ENCODE data around the gene GMNC.

Gene GMNC

DNA sequence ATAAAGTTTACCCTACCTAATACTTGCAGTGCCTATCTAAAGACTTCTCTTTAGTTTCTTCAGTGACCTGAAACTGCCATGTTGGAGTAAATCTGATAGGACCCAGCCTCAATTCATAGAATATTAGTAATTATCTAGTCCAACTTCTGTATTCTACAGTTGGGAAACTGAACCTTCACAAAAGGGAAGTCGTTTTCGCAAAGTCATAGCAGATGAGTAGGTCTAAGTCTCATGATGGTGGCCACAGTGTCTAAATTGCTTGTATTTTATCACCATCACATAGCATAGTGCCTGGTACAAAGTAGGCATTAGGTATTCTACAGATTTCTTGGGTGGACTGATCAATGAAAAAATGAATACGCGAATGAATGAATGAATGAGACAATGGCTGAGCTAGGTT is 8.4 kb downstream of the GMNC start:
- TF ChIP-seq, protein P1, sequence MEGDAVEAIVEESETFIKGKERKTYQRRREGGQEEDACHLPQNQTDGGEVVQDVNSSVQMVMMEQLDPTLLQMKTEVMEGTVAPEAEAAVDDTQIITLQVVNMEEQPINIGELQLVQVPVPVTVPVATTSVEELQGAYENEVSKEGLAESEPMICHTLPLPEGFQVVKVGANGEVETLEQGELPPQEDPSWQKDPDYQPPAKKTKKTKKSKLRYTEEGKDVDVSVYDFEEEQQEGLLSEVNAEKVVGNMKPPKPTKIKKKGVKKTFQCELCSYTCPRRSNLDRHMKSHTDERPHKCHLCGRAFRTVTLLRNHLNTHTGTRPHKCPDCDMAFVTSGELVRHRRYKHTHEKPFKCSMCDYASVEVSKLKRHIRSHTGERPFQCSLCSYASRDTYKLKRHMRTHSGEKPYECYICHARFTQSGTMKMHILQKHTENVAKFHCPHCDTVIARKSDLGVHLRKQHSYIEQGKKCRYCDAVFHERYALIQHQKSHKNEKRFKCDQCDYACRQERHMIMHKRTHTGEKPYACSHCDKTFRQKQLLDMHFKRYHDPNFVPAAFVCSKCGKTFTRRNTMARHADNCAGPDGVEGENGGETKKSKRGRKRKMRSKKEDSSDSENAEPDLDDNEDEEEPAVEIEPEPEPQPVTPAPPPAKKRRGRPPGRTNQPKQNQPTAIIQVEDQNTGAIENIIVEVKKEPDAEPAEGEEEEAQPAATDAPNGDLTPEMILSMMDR (IDR thresholded peaks at IDR 0.05; ENCODE audit: borderline replicate concordance, extremely low read depth, low read length, poor library complexity, severe bottlenecking), result no peak
- no peak for TF ChIP-seq EZH2 (IDR thresholded peaks at IDR 0.05; ENCODE audit: borderline replicate concordance, low read depth, low read length, severe bottlenecking)
- no peak for DNase-seq
- H3K4me2 ChIP-seq (ENCODE audit: insufficient read depth, low read length), result no peak overlapping the region
- no peaks in the 10 kb centered on the region for H3K27me3 ChIP-seq (ENCODE audit: insufficient read depth, low read length, poor library complexity)
- no peaks in the 10 kb centered on the region for H3K79me2 ChIP-seq (ENCODE audit: insufficient read depth, low read length)
- no peaks in the 10 kb centered on the region for H3K36me3 ChIP-seq (ENCODE audit: insufficient read depth, low read length)
- H3K9me3 ChIP-seq (ENCODE audit: insufficient read depth, low read length, severe bottlenecking), result no peaks in the 10 kb centered on the region
- H3K9ac ChIP-seq (ENCODE audit: low read depth, low read length), result no peak overlapping the region
- ATAC-seq (ENCODE audit: insufficient read depth, low read depth), result no peak
- no peak overlapping the region for H2AFZ ChIP-seq (ENCODE audit: low read depth, low read length)
- H3K27ac ChIP-seq (ENCODE audit: low read length), result no peak overlapping the region
- no peak overlapping the region for H3K4me3 ChIP-seq (ENCODE audit: low read depth in 1 of 2, low read length in 2 of 2)
- H3K4me1 ChIP-seq (ENCODE audit: insufficient read depth, low read length), result no peaks in the 10 kb centered on the region
- no peaks in the 10 kb centered on the region for H4K20me1 ChIP-seq (ENCODE audit: insufficient read depth, low read length)

DNA sequence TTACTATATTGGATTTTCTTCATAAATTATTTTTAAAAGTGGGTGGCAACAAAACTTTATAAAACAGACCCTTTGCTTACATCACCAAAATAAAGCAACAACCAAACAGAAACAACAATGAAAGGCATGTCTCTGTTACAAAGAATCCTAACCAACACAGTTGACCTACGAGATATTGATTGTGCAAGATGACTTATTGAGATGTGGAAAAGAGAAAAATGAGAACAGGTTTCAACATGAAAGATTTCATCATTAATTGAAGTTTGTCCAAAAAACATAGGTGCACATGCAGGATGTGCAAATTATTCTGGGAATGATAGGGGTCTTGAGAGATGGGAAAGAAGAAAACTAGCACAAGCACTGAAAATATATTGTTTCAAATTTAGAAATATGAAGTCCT is 9.0 kb downstream of the GMNC start:
- TF ChIP-seq EZH2 (IDR thresholded peaks at IDR 0.05; ENCODE audit: borderline replicate concordance, low read depth, low read length, severe bottlenecking), result no peak
- TF ChIP-seq, protein P1 (IDR thresholded peaks at IDR 0.05; ENCODE audit: borderline replicate concordance, extremely low read depth, low read length, poor library complexity, severe bottlenecking), result no peak

DNA sequence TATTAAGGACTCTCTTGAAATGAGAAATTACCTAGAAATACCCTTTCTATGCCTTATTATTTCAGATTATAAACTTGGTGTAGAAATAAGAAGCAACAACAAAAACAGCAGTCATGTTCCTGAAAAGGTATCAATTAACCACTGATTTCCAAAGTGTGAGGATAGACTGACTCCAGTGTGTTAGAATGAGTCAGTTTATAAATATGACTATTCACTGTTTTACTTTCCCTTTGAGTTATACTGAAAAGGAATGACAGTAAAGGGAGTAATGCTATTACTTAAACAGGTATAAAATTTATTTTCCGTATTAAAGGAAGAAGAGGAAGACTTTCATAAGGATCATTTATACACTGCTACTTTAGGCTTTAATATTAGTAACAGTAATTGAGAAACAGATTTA is 12.9 kb downstream of the GMNC start:
- Histone ChIP-seq H3K27ac (ENCODE audit: low read length) (no peak overlapping the region), H3K9ac (ENCODE audit: low read depth, low read length) (no peak overlapping the region), H3K79me2 (ENCODE audit: insufficient read depth, low read length) (no peaks in the 10 kb centered on the region), H3K36me3 (ENCODE audit: insufficient read depth, low read length) (no peaks in the 10 kb centered on the region), H3K4me1 (ENCODE audit: insufficient read depth, low read length) (no peaks in the 10 kb centered on the region), H3K9me3 (ENCODE audit: insufficient read depth, low read length, severe bottlenecking) (no peaks in the 10 kb centered on the region), H3K27me3 (ENCODE audit: insufficient read depth, low read length, poor library complexity) (no peaks in the 10 kb centered on the region), H2AFZ (ENCODE audit: low read depth, low read length) (no peak overlapping the region), H3K4me3 (ENCODE audit: low read depth in 1 of 2, low read length in 2 of 2) (no peak overlapping the region), H3K4me2 (ENCODE audit: insufficient read depth, low read length) (no peak overlapping the region), H4K20me1 (ENCODE audit: insufficient read depth, low read length) (no peaks in the 10 kb centered on the region)
- ATAC-seq (ENCODE audit: insufficient read depth, low read depth) (no peak), DNase-seq (no peak)
- TF ChIP-seq, protein P1 (IDR thresholded peaks at IDR 0.05; ENCODE audit: borderline replicate concordance, extremely low read depth, low read length, poor library complexity, severe bottlenecking), result no peak

More for the DNA sequence above, 9.0 kb downstream of the GMNC start:
- Histone ChIP-seq H3K36me3 (ENCODE audit: insufficient read depth, low read length) (no peaks in the 10 kb centered on the region), H2AFZ (ENCODE audit: low read depth, low read length) (no peak overlapping the region), H3K4me1 (ENCODE audit: insufficient read depth, low read length) (no peaks in the 10 kb centered on the region), H3K4me3 (ENCODE audit: low read depth in 1 of 2, low read length in 2 of 2) (no peak overlapping the region), H3K79me2 (ENCODE audit: insufficient read depth, low read length) (no peaks in the 10 kb centered on the region), H3K27ac (ENCODE audit: low read length) (no peak overlapping the region), H3K4me2 (ENCODE audit: insufficient read depth, low read length) (no peak overlapping the region), H4K20me1 (ENCODE audit: insufficient read depth, low read length) (no peaks in the 10 kb centered on the region), H3K27me3 (ENCODE audit: insufficient read depth, low read length, poor library complexity) (no peaks in the 10 kb centered on the region), H3K9ac (ENCODE audit: low read depth, low read length) (no peak overlapping the region), H3K9me3 (ENCODE audit: insufficient read depth, low read length, severe bottlenecking) (no peaks in the 10 kb centered on the region)
- ATAC-seq (ENCODE audit: insufficient read depth, low read depth) (no peak), DNase-seq (no peak)

DNA sequence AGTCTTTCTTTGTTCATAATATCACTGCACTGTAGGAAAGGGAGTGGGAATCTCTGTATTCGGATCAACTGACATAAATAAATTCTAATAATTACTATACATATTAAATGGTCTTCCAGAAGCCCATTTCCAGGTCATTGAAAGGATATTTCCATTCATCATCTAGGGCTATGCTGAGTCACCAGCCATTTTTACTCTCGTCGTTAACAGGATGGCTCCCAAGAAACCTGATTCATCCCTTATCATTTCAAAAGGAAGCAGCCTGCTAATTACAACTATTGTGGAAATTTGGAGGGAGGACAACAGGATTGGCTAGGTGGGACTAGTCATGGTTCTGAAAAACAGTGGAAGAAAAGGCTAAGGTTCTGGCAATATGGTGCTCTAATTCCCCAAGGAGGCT is 13.6 kb downstream of the GMNC start:
- Histone ChIP-seq H4K20me1 (ENCODE audit: insufficient read depth, low read length) (no peaks in the 10 kb centered on the region), H3K27me3 (ENCODE audit: insufficient read depth, low read length, poor library complexity) (no peaks in the 10 kb centered on the region), H3K36me3 (ENCODE audit: insufficient read depth, low read length) (no peaks in the 10 kb centered on the region), H3K27ac (ENCODE audit: low read length) (no peak overlapping the region), H3K79me2 (ENCODE audit: insufficient read depth, low read length) (no peaks in the 10 kb centered on the region), H2AFZ (ENCODE audit: low read depth, low read length) (no peak overlapping the region), H3K9ac (ENCODE audit: low read depth, low read length) (no peak overlapping the region), H3K4me1 (ENCODE audit: insufficient read depth, low read length) (no peaks in the 10 kb centered on the region), H3K9me3 (ENCODE audit: insufficient read depth, low read length, severe bottlenecking) (no peaks in the 10 kb centered on the region), H3K4me3 (ENCODE audit: low read depth in 1 of 2, low read length in 2 of 2) (no peak overlapping the region), H3K4me2 (ENCODE audit: insufficient read depth, low read length) (no peak overlapping the region)
- no peak for ATAC-seq (ENCODE audit: insufficient read depth, low read depth)
- no peak for DNase-seq
- TF ChIP-seq, protein P1 (IDR thresholded peaks at IDR 0.05; ENCODE audit: borderline replicate concordance, extremely low read depth, low read length, poor library complexity, severe bottlenecking), result no peak
- no peak for TF ChIP-seq EZH2 (IDR thresholded peaks at IDR 0.05; ENCODE audit: borderline replicate concordance, low read depth, low read length, severe bottlenecking)
